Osteoblast (primary cell): Measurements from ENCODE around the gene DNAJC2. TPM values are rescaled to one million over a fixed set of nuclear protein-coding genes. Genes with fewer than 3 reads are reported as not detected.

Experiments used
- DNase-seq: peaks from one replicate; pipeline ENCODE4 v3.0.0; 2011; ENCODE audit warnings: low spot score, mixed read lengths; ENCODE audit not compliant: insufficient read length; ENCODE audit errors: missing footprints
- H2AFZ ChIP-seq: 2 replicates; pipeline ENCODE4 v1.6.0; 2011; ENCODE audit warnings: mild to moderate bottlenecking, low read length
- H3K27ac ChIP-seq: 2 replicates; pipeline ENCODE4 v1.5.1; 2011; ENCODE audit warnings: mild to moderate bottlenecking, low read depth, low read length, moderate library complexity
- H3K27me3 ChIP-seq: 2 replicates; pipeline ENCODE4 v1.6.0; 2012; ENCODE audit warnings: mild to moderate bottlenecking, control low read depth, inconsistent platforms, low read length, moderate library complexity; ENCODE audit not compliant: insufficient read depth
- H3K36me3 ChIP-seq: 2 replicates; pipeline ENCODE4 v1.5.1; 2011; ENCODE audit warnings: mild to moderate bottlenecking, low read length, control low read depth, moderate library complexity; ENCODE audit not compliant: insufficient read depth
- H3K4me1 ChIP-seq: 2 replicates; pipeline ENCODE4 v1.5.1; 2011; ENCODE audit warnings: mild to moderate bottlenecking, low read length, control low read depth, moderate library complexity; ENCODE audit not compliant: insufficient read depth
- H3K4me2 ChIP-seq: 2 replicates; pipeline ENCODE4 v1.6.0; 2011; ENCODE audit warnings: mild to moderate bottlenecking, low read length; ENCODE audit not compliant: insufficient read depth
- H3K4me3 ChIP-seq: fragments of 200-600 bp; sonication (generic); 3 replicates; pipeline ENCODE4 v1.5.1; 2012; ENCODE audit warnings: mild to moderate bottlenecking, low read length, inconsistent platforms; ENCODE audit not compliant: insufficient read depth
- H3K79me2 ChIP-seq: 2 replicates; pipeline ENCODE4 v1.6.0; 2012; ENCODE audit warnings: mild to moderate bottlenecking, low read length, control low read depth, inconsistent platforms; ENCODE audit not compliant: insufficient read depth
- H3K9me3 ChIP-seq: 2 replicates; pipeline ENCODE4 v1.5.1; 2011; ENCODE audit warnings: low read depth, low read length, control low read depth
- H4K20me1 ChIP-seq: 2 replicates; pipeline ENCODE4 v1.6.0; 2012; ENCODE audit warnings: mild to moderate bottlenecking, low read length, control low read depth; ENCODE audit not compliant: insufficient read depth
- CTCF ChIP-seq: IDR thresholded peaks from 2 replicates; pipeline ENCODE4 v1.5.1; 2011; ENCODE audit warnings: mild to moderate bottlenecking, low read depth, low read length, moderate library complexity; ENCODE audit errors: extremely low read depth
- total RNA-seq: library from RNA; depleted of rRNA; stranded (reverse); fragments of >200 nt; gene quantifications from 2 replicates; pipeline ENCODE4 v1.2.3, GENCODE V29; 2012

The DNAJC2 gene
- total RNA-seq, 1 donor: 15.9 TPM

GRCh38 chr7:103301441-103301840, 43.1 kb downstream of the DNAJC2 start:
- Histone ChIP-seq H4K20me1 (peaks cover 10% of the 10 kb centered on the region), H3K27ac (no peak overlapping the region), H3K9me3 (no peaks in the 10 kb centered on the region), H3K4me3 (no peak overlapping the region), H3K4me1 (peaks cover 15% of the 10 kb centered on the region), H3K27me3 (no peaks in the 10 kb centered on the region), H3K79me2 (peaks cover 37% of the 10 kb centered on the region), H2AFZ (no peak overlapping the region), H3K36me3 (peaks cover 65% of the 10 kb centered on the region), H3K4me2 (no peak overlapping the region)
- TF ChIP-seq CTCF: no peak
- DNase-seq: no peak

- peaks cover 53% of the 10 kb centered on the region for H3K36me3 ChIP-seq
- H3K27me3 ChIP-seq: no peaks in the 10 kb centered on the region
- H3K4me3 ChIP-seq: no peak overlapping the region
- peaks cover 35% of the 10 kb centered on the region for H3K79me2 ChIP-seq
- peaks cover 15% of the 10 kb centered on the region for H3K4me1 ChIP-seq
- no peak overlapping the region for H3K4me2 ChIP-seq
- no peaks in the 10 kb centered on the region for H3K9me3 ChIP-seq
- no peak overlapping the region for H2AFZ ChIP-seq
- no peak for TF ChIP-seq CTCF
- no peak for DNase-seq
- H3K27ac ChIP-seq: no peak overlapping the region
- H4K20me1 ChIP-seq: peaks cover 10% of the 10 kb centered on the region
Observed at GRCh38 chr7:103299660-103300059, 44.9 kb downstream of the DNAJC2 start.

- Histone ChIP-seq H3K36me3 (peaks cover 35% of the 10 kb centered on the region), H3K79me2 (peaks cover 35% of the 10 kb centered on the region), H2AFZ (peak overlapping the region; percentile 94), H3K4me1 (peaks cover 15% of the 10 kb centered on the region), H3K4me2 (peak overlapping the region; percentile 81), H3K4me3 (peak overlapping the region; percentile 84), H3K27ac (peak overlapping the region; percentile 92), H4K20me1 (peaks cover 10% of the 10 kb centered on the region), H3K9me3 (no peaks in the 10 kb centered on the region), H3K27me3 (no peaks in the 10 kb centered on the region)
- no peak for DNase-seq
- TF ChIP-seq CTCF: no peak
Observed at GRCh38 chr7:103297837-103298179, 46.8 kb downstream of the DNAJC2 start.

- Histone ChIP-seq H3K4me1 (peaks cover 15% of the 10 kb centered on the region), H3K79me2 (peaks cover 35% of the 10 kb centered on the region), H3K9me3 (no peaks in the 10 kb centered on the region), H3K4me2 (peak within 1 kb of the TSS; percentile 81), H3K27me3 (no peaks in the 10 kb centered on the region), H3K36me3 (peaks cover 31% of the 10 kb centered on the region), H2AFZ (peak within 1 kb of the TSS; percentile 94), H3K27ac (peak within 1 kb of the TSS; percentile 92), H4K20me1 (peaks cover 10% of the 10 kb centered on the region), H3K4me3 (peak within 1 kb of the TSS; percentile 84)
- DNase-seq: peak; percentile 95
- peak; percentile 96 for TF ChIP-seq CTCF
Observed at GRCh38 chr7:103296901-103297836, 47.4 kb downstream of the DNAJC2 start, which contains the start of gene PMPCB. TSS of gene PMPCB (plus strand) at chr7:103297435. CDS start at chr7:103297460, 25 bp downstream.
